Esophagus squamous epithelium (tissue), 4 donors: ENCODE measurements around the gene TGFBR3.

Experiments used
- POLR2A ChIP-seq, 4 donors: fragments of 450-650 bp; IDR thresholded peaks; one replicate each; pipeline ENCODE4 v1.6.1; 2017; ENCODE audit warnings: antibody characterized with exemption in 4 of 4, mild to moderate bottlenecking in 4 of 4, moderate library complexity in 3 of 4
- TF ChIP-seq, protein P1 (sequence below), 6 experiments: fragments of 450-650 bp in 4 of 6; fragments of 200-600 bp in 2 of 6; sonication (generic) in 2 of 6; IDR thresholded peaks; one replicate each; pipeline ENCODE4 v1.5.1; 2016 to 2019; ENCODE audit warnings: antibody characterized with exemption in 6 of 6, mild to moderate bottlenecking in 4 of 6, moderate library complexity in 4 of 6

GRCh38 chr1:91792489-91793071 is 93.4 kb downstream of the TGFBR3 start:
- TF ChIP-seq, protein P1, sequence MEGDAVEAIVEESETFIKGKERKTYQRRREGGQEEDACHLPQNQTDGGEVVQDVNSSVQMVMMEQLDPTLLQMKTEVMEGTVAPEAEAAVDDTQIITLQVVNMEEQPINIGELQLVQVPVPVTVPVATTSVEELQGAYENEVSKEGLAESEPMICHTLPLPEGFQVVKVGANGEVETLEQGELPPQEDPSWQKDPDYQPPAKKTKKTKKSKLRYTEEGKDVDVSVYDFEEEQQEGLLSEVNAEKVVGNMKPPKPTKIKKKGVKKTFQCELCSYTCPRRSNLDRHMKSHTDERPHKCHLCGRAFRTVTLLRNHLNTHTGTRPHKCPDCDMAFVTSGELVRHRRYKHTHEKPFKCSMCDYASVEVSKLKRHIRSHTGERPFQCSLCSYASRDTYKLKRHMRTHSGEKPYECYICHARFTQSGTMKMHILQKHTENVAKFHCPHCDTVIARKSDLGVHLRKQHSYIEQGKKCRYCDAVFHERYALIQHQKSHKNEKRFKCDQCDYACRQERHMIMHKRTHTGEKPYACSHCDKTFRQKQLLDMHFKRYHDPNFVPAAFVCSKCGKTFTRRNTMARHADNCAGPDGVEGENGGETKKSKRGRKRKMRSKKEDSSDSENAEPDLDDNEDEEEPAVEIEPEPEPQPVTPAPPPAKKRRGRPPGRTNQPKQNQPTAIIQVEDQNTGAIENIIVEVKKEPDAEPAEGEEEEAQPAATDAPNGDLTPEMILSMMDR (IDR thresholded peaks at IDR 0.05): no peak
- no peak for TF ChIP-seq POLR2A (IDR thresholded peaks at IDR 0.05)
